GM12891 (cell line): ENCODE measurements around the gene SAG.

Experiments used
- POLR2A ChIP-seq: IDR thresholded peaks from 2 replicates; pipeline ENCODE4 v1.6.1; 2011; ENCODE audit warnings: low read depth, low read length, control low read depth
- POLR2AphosphoS5 ChIP-seq: IDR thresholded peaks from 2 replicates; pipeline ENCODE4 v1.6.1; 2011; ENCODE audit warnings: low read depth, low read length, control low read depth
- POU2F2 ChIP-seq: IDR thresholded peaks from 2 replicates; pipeline ENCODE4 v1.6.1; 2011; ENCODE audit warnings: low read depth, mild to moderate bottlenecking, control low read depth, low read length, moderate library complexity
- TAF1 ChIP-seq: IDR thresholded peaks from 2 replicates; pipeline ENCODE4 v1.6.1; 2011; ENCODE audit warnings: low read depth, low read length, control low read depth

DNA sequence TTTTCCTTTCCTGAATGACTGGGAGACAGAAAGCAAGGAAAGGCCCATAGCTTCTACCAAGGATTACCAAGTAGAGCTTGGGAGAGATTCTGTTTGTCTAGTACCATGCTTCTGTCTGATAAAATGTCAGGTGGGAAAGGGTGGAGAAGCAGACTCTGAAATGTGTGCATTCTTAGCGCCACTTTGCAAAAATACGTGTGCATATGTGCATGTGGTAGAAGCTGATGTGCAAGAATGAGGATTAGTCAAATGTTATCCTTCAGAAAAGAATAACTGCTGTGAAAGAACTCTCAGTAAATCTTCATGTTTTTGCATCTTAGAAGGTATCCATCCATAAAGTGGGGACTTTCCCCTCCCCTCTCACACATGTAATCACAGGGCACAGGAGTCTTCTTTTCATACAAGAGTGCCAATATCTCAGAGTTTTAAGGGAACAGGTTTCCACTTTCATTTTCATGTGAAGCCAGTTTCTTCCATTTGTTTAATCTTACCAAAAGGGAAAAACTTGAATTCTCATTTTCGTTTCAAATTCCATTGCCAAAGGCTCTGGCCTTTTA, 31.3 kb downstream of the SAG start:
- TF ChIP-seq TAF1 (no peak), POLR2A (no peak), POLR2AphosphoS5 (no peak), POU2F2 (no peak)
